HepG2 (cell line): Measurements from ENCODE around the gene ZNF324B. TPM values are rescaled to one million over a fixed set of nuclear protein-coding genes. Genes with fewer than 3 reads are reported as not detected.

ENCODE experiments used
- CC2D1A ChIP-seq: sonication (generic); formaldehyde crosslinking; IDR thresholded peaks from 2 replicates; pipeline ENCODE4 v1.8.1; 2023; ENCODE audit warnings: mild to moderate bottlenecking, missing genetic modification reagents
- CEBPB ChIP-seq: IDR thresholded peaks from 2 replicates; pipeline ENCODE4 v1.6.1; 2011; ENCODE audit warnings: low read depth, low read length, improper control_type of control experiment, borderline replicate concordance
- FIP1L1 ChIP-seq: fragments of 200-400 bp; formaldehyde crosslinking; IDR thresholded peaks from 2 replicates; pipeline ENCODE4 v1.6.1; 2018; ENCODE audit warnings: low read depth, mild to moderate bottlenecking, low read length, moderate library complexity, borderline replicate concordance; ENCODE audit not compliant: insufficient read depth
- MXI1 ChIP-seq: IDR thresholded peaks from 3 replicates; pipeline ENCODE4 v1.6.1; 2012; ENCODE audit warnings: low read depth, low read length, inconsistent platforms, borderline replicate concordance
- SNRNP70 ChIP-seq: fragments of 200-400 bp; formaldehyde crosslinking; IDR thresholded peaks from 2 replicates; pipeline ENCODE4 v1.6.1; 2017; ENCODE audit warnings: mild to moderate bottlenecking, low read depth, low read length, moderate library complexity
- TRIM22 ChIP-seq: fragments of 450-650 bp; IDR thresholded peaks from 2 replicates; pipeline ENCODE4 v1.6.1; 2017
- ZBTB44 ChIP-seq: sonication (generic); formaldehyde crosslinking; IDR thresholded peaks from 2 replicates; pipeline ENCODE4 v1.4.0; 2020; ENCODE audit warnings: missing genetic modification reagents
- ZNF432 ChIP-seq: sonication (generic); formaldehyde crosslinking; IDR thresholded peaks from 2 replicates; pipeline ENCODE4 v1.5.0; 2020; ENCODE audit warnings: missing genetic modification reagents, mild to moderate bottlenecking, borderline replicate concordance
- ZNF484 ChIP-seq: sonication (generic); formaldehyde crosslinking; IDR thresholded peaks from 2 replicates; pipeline ENCODE4 v1.5.1; 2020; ENCODE audit warnings: mild to moderate bottlenecking, low read depth, missing genetic modification reagents, borderline replicate concordance
- ZNF501 ChIP-seq: sonication (generic); formaldehyde crosslinking; IDR thresholded peaks from 2 replicates; pipeline ENCODE4 v1.5.1; 2020; ENCODE audit warnings: mild to moderate bottlenecking, moderate library complexity, missing genetic modification reagents
- ZNF614 ChIP-seq: IDR thresholded peaks from 2 replicates; pipeline ENCODE4 v1.6.1; 2018; ENCODE audit warnings: missing biosample characterization, missing genetic modification reagents, inconsistent platforms, borderline replicate concordance
- ZNF879 ChIP-seq: sonication (generic); formaldehyde crosslinking; IDR thresholded peaks from 2 replicates; pipeline ENCODE4 v1.8.1; 2023; ENCODE audit warnings: missing genetic modification reagents
- polyA plus RNA-seq, 8 experiments: library from polyadenylated mRNA; depleted of rRNA in 3 of 8; stranded (reverse) in 7 of 8; unstranded in 1 of 8; fragments of >200 nt; fragmentation: Illumina TruSeq in 4 of 8; extraction: Trizol in 4 of 8; gene quantifications; 2 replicates each; pipeline versions ENCODE4 v1.2.1 to v1.2.3, GENCODE V29; 2011 to 2016; ENCODE audit warnings: low read depth in 4 of 8, missing spikeins in 1 of 8, mixed read lengths in 1 of 8; ENCODE audit not compliant: insufficient read depth in 1 of 8
- total RNA-seq, 5 experiments: library from RNA; depleted of rRNA; stranded (reverse); fragments of >200 nt; fragmentation: Illumina TruSeq; extraction: Trizol; gene quantifications; 2 replicates each; pipeline ENCODE4 v1.2.3, GENCODE V29; 2016; ENCODE audit warnings: low read depth in 1 of 5
- TF ChIP-seq, protein P1 (sequence below): sonication (generic); formaldehyde crosslinking; IDR thresholded peaks from 2 replicates; pipeline ENCODE4 v1.8.1; 2022; ENCODE audit warnings: mild to moderate bottlenecking, missing genetic modification reagents
- TF ChIP-seq, protein P2 (sequence below): sonication (generic); formaldehyde crosslinking; IDR thresholded peaks from 2 replicates; pipeline ENCODE4 v1.4.0; 2020; ENCODE audit warnings: mild to moderate bottlenecking, missing genetic modification reagents, borderline replicate concordance

ZNF324B gene
- total and polyA plus RNA-seq, 2 of the 13 experiments (the other 11 are each of a cell fraction or from before 2014, with no cell fraction given) = 0.53 to 3.0 TPM

DNA sequence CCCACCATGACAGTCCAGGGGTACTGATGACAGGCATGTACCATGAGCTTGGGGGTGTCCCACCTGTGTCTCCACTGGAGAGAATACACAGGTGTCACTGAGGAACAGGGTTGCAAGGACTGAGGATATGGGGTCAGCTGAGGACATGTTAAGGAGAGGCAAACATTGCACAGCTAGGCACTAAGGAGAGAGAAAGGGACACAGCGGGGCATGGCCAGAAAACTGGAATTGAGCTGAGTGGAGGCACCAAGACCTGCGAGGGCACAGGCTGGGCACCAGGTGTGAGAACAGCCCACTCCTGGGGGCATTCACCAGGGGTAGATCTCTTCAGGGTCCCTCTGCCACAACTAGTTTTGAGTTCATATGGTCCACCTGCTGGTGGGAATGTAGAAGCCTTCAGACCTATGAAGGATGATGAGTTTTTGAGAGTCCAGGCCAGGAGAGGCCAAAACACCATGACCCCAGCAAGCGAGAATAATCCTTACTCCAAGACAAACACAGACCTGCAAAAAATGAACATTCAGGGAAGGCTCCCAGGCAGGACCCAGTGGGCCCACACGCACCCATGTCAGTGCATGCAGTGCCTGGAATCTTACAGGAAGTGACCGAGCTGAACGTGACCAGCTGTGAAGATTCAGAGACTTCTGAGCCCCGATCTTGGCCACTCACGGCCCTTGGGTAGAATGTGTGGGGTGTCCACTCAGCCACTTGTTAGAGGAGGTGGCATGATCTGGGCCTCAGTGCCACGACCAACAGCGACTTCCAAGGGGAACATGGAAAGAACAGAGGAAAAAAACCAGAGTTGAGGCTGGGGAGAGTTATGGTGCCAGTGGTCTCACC lies 44.4 kb upstream of the ZNF324B start (continued):
- no peak for TF ChIP-seq ZBTB44 (CRISPR knock-in tag)
- no peak for TF ChIP-seq ZNF879 (CRISPR knock-in tag)
- TF ChIP-seq ZNF614 (CRISPR knock-in tag) = no peak
- TF ChIP-seq MXI1 = no peak
- TF ChIP-seq, protein P1, sequence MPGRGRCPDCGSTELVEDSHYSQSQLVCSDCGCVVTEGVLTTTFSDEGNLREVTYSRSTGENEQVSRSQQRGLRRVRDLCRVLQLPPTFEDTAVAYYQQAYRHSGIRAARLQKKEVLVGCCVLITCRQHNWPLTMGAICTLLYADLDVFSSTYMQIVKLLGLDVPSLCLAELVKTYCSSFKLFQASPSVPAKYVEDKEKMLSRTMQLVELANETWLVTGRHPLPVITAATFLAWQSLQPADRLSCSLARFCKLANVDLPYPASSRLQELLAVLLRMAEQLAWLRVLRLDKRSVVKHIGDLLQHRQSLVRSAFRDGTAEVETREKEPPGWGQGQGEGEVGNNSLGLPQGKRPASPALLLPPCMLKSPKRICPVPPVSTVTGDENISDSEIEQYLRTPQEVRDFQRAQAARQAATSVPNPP (CRISPR knock-in tag) = no peak
- no peak for TF ChIP-seq FIP1L1
- peak; percentile 0; the same call in 1 of the 2 replicates for TF ChIP-seq ZNF501
- no peak for TF ChIP-seq ZNF484 (CRISPR knock-in tag)
- TF ChIP-seq CEBPB = no peak
- TF ChIP-seq, protein P2, sequence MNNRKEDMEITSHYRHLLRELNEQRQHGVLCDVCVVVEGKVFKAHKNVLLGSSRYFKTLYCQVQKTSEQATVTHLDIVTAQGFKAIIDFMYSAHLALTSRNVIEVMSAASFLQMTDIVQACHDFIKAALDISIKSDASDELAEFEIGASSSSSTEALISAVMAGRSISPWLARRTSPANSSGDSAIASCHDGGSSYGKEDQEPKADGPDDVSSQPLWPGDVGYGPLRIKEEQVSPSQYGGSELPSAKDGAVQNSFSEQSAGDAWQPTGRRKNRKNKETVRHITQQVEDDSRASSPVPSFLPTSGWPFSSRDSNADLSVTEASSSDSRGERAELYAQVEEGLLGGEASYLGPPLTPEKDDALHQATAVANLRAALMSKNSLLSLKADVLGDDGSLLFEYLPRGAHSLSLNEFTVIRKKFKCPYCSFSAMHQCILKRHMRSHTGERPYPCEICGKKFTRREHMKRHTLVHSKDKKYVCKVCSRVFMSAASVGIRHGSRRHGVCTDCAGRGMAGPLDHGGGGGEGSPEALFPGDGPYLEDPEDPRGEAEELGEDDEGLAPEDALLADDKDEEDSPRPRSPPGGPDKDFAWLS (CRISPR knock-in tag) = 0 out of 2 replicates have a peak, but pooled peaks have one; percentile 37
- no peak for TF ChIP-seq CC2D1A (CRISPR knock-in tag)
- no peak for TF ChIP-seq SNRNP70
- no peak for TF ChIP-seq TRIM22
- no peak for TF ChIP-seq ZNF432 (CRISPR knock-in tag)
